T-helper 22 cell (primary cell): ENCODE data around the gene CCDC157.
"Not testable (repeated sequence)": the region's sequence is repeated elsewhere in the genome, so short reads cannot be mapped to it uniquely, and the experiment has no call there.

ENCODE experiments used
- DNase-seq: peaks from one replicate; pipeline ENCODE4 v3.0.0-alpha.2; 2020; ENCODE audit warnings: low read depth

Gene CCDC157

GRCh38 chr22:30325724-30326254 is 31.0 kb upstream of the CCDC157 start:
- no peak for DNase-seq

GRCh38 chr22:30326255-30326705 is 30.5 kb upstream of the CCDC157 start:
- no peak for DNase-seq

GRCh38 chr22:30326706-30327362 is 30.0 kb upstream of the CCDC157 start, which contains the start of gene TBC1D10A:
Gene TBC1D10A (minus strand): TSS chr22:30326941. CDS start chr22:30326881, 60 bp downstream.
- DNase-seq: peak; percentile 92

GRCh38 chr22:30327864-30328345 is 28.9 kb upstream of the CCDC157 start:
- DNase-seq: no peak

GRCh38 chr22:30328466-30329049 is 28.2 kb upstream of the CCDC157 start:
- no peak for DNase-seq

GRCh38 chr22:30332551-30332950 is 24.3 kb upstream of the CCDC157 start:
- no peak for DNase-seq

- no peak for DNase-seq
These were observed 23.7 kb upstream of the CCDC157 start for GRCh38 chr22:30332994-30333706.

- no peak for DNase-seq
These were observed 23.1 kb upstream of the CCDC157 start for GRCh38 chr22:30333707-30334087.

- no peak for DNase-seq
These were observed 22.2 kb upstream of the CCDC157 start for GRCh38 chr22:30334646-30335045.

- DNase-seq: no peak
These were observed 21.6 kb upstream of the CCDC157 start for GRCh38 chr22:30335236-30335635.

GRCh38 chr22:30336752-30337460 is 19.9 kb upstream of the CCDC157 start:
- no peak for DNase-seq

GRCh38 chr22:30337461-30337778 is 19.4 kb upstream of the CCDC157 start:
- DNase-seq: no peak

GRCh38 chr22:30338341-30338740 is 18.5 kb upstream of the CCDC157 start:
- DNase-seq: not testable (repeated sequence)

GRCh38 chr22:30338802-30339201 is 18.0 kb upstream of the CCDC157 start:
- no peak for DNase-seq

- DNase-seq: no peak
These were observed 15.7 kb upstream of the CCDC157 start for GRCh38 chr22:30340911-30341685.

GRCh38 chr22:30344447-30345200 is 12.2 kb upstream of the CCDC157 start:
- DNase-seq: no peak

- no peak for DNase-seq
These were observed 9.4 kb upstream of the CCDC157 start for GRCh38 chr22:30347255-30347892.

- no peak for DNase-seq
These were observed 8.4 kb upstream of the CCDC157 start for GRCh38 chr22:30348404-30348803.

GRCh38 chr22:30348809-30349208 is 8.0 kb upstream of the CCDC157 start:
- DNase-seq: no peak

- no peak for DNase-seq
These were observed 5.6 kb upstream of the CCDC157 start for GRCh38 chr22:30351226-30351625.
